Bronchial epithelial cell (primary cell): Measurements from ENCODE around the gene BRMS1L. TPM values are rescaled to one million over a fixed set of nuclear protein-coding genes. Genes with fewer than 3 reads are reported as not detected.

Experiments
- DNase-seq: peaks from one replicate; pipeline ENCODE4 v3.0.0-alpha.2; 2010; ENCODE audit warnings: low read depth
- FAIRE-seq: peaks from 2 replicates; lab custom pipeline; 2011; peaks lifted over from hg19 to GRCh38; lab: Jason Lieb, UNC
- H3K27me3 ChIP-seq: 2 replicates; pipeline ENCODE4 v1.5.1; 2011; ENCODE audit warnings: low read length; ENCODE audit not compliant: control insufficient read depth, insufficient read depth
- H3K36me3 ChIP-seq: 2 replicates; pipeline ENCODE4 v1.5.1; 2011; ENCODE audit warnings: low read length; ENCODE audit not compliant: control insufficient read depth, insufficient read depth
- H3K4me3 ChIP-seq: 2 replicates; pipeline ENCODE4 v1.5.1; 2011; ENCODE audit warnings: mild to moderate bottlenecking, low read depth, low read length, control low read depth
- CTCF ChIP-seq: IDR thresholded peaks from 2 replicates; pipeline ENCODE4 v1.5.1; 2011; ENCODE audit warnings: mild to moderate bottlenecking, moderate library complexity, low read length, control low read depth, inconsistent platforms; ENCODE audit not compliant: insufficient read depth, severe bottlenecking
- total RNA-seq: library from RNA; depleted of rRNA; stranded (reverse); fragments of >200 nt; gene quantifications from 2 replicates; pipeline ENCODE4 v1.2.1, GENCODE V29; 2014

Gene BRMS1L
- total RNA-seq, 1 donor from 2014 or later, result 3.9 TPM

GRCh38 chr14:35855876-35856481 lies 29.8 kb downstream of the BRMS1L start:
- Histone ChIP-seq H3K36me3 (no peaks in the 10 kb centered on the region), H3K27me3 (no peaks in the 10 kb centered on the region), H3K4me3 (no peak overlapping the region)
- DNase-seq (no peak), FAIRE-seq (no peak)
- no peak for TF ChIP-seq CTCF

GRCh38 chr14:35858521-35859209 lies 32.5 kb downstream of the BRMS1L start:
- DNase-seq (peak; percentile 92), FAIRE-seq (peak; percentile 50)
- Histone ChIP-seq H3K4me3 (no peak overlapping the region), H3K36me3 (peaks cover 1% of the 10 kb centered on the region), H3K27me3 (no peaks in the 10 kb centered on the region)
- no peak for TF ChIP-seq CTCF

- Histone ChIP-seq H3K36me3 (peaks cover 3% of the 10 kb centered on the region), H3K27me3 (no peaks in the 10 kb centered on the region), H3K4me3 (no peak overlapping the region)
- DNase-seq (no peak), FAIRE-seq (no peak)
- no peak for TF ChIP-seq CTCF
Measured at GRCh38 chr14:35861204-35861868, 35.2 kb downstream of the BRMS1L start.

GRCh38 chr14:35865611-35866324 lies 39.6 kb downstream of the BRMS1L start:
- Histone ChIP-seq H3K36me3 (peaks cover 3% of the 10 kb centered on the region), H3K4me3 (no peak overlapping the region), H3K27me3 (no peaks in the 10 kb centered on the region)
- DNase-seq (no peak), FAIRE-seq (no peak)
- no peak for TF ChIP-seq CTCF

GRCh38 chr14:35866595-35867279 lies 40.6 kb downstream of the BRMS1L start:
- peak; percentile 21 for DNase-seq

More at GRCh38 chr14:35866595-35867279, 40.6 kb downstream of the BRMS1L start:
- no peak overlapping the region for H3K4me3 ChIP-seq
- TF ChIP-seq CTCF, result no peak
- FAIRE-seq, result no peak
- H3K27me3 ChIP-seq, result no peaks in the 10 kb centered on the region
- peaks cover 3% of the 10 kb centered on the region for H3K36me3 ChIP-seq
